ENCODE results near the gene SGIP1. TPM values are rescaled to one million over a fixed set of nuclear protein-coding genes. Genes with fewer than 3 reads are reported as not detected.

SGIP1 gene
- total RNA-seq, 2 experiments from 2014 or later = not detected

DNA sequence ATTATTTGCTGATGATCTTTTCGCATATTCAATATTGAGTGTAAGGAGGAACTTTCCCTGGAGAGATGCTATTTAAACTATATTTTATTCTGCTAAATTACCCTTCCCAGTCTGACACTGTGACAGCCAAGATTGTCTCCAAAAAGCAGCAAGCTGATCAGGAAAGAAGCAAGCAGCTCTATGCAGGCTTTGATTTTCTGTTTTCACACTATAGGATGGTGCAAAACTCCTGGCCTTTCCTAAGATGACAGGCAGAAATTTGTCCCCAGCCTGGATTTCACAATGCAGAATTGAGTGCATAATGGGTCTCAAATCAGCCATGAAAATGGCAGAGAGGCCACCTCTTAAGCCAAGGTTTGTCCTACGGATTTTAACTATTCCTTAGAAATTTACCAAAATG lies 1.1 kb downstream of the SGIP1 start:
- POLR2A ChIA-PET = no interaction called here
- H3K36me3 Mint-ChIP-seq (ENCODE audit: low read depth) = no peaks in the 10 kb centered on the region
- H3K27ac Mint-ChIP-seq = no peak overlapping the region
- H3K4me1 Mint-ChIP-seq (ENCODE audit: low read depth) = peaks cover 10% of the 10 kb centered on the region
- TF ChIP-seq, protein P1, sequence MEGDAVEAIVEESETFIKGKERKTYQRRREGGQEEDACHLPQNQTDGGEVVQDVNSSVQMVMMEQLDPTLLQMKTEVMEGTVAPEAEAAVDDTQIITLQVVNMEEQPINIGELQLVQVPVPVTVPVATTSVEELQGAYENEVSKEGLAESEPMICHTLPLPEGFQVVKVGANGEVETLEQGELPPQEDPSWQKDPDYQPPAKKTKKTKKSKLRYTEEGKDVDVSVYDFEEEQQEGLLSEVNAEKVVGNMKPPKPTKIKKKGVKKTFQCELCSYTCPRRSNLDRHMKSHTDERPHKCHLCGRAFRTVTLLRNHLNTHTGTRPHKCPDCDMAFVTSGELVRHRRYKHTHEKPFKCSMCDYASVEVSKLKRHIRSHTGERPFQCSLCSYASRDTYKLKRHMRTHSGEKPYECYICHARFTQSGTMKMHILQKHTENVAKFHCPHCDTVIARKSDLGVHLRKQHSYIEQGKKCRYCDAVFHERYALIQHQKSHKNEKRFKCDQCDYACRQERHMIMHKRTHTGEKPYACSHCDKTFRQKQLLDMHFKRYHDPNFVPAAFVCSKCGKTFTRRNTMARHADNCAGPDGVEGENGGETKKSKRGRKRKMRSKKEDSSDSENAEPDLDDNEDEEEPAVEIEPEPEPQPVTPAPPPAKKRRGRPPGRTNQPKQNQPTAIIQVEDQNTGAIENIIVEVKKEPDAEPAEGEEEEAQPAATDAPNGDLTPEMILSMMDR (IDR thresholded peaks at IDR 0.05) = no peak
- H3K9me3 Mint-ChIP-seq = no peaks in the 10 kb centered on the region
- H3K27me3 Mint-ChIP-seq = peaks cover 35% of the 10 kb centered on the region
- CTCF ChIA-PET = interaction anchor here (1.2 to 1.5 kb wide), 3 partner anchors 9 to 52 kb away, joined by 3 to 4 read pairs (median 3); no protein-coding TSS in a partner anchor
- no peak for ATAC-seq
- DNase-seq = no peak
- intact Hi-C loops (cut with micrococcal nuclease) = no loop called here
- H3K4me3 Mint-ChIP-seq = no peak overlapping the region

DNA sequence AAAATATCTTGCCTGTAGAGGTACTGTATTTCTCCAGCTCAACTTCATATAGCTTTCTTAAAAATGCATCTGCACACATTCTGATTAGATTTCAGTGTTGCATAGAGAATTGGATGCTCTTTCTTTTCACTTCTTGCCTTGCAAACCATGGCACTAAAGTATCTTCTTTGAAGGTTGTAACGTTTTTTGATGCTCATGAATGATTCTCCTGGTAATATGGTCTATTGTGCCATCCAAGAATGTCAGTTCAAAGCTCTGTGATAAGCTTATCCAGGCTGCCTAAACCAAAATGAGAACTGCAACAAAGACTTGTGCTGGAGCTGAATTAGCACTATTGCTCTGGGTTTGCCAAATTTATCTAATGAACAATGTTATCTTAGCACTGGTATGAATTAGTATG lies 1.9 kb downstream of the SGIP1 start:
- Mint-ChIP-seq H3K36me3 (ENCODE audit: low read depth) (no peaks in the 10 kb centered on the region), H3K27ac (no peak overlapping the region), H3K4me3 (no peak overlapping the region), H3K4me1 (ENCODE audit: low read depth) (peaks cover 10% of the 10 kb centered on the region), H3K9me3 (no peaks in the 10 kb centered on the region), H3K27me3 (peaks cover 33% of the 10 kb centered on the region)
- intact Hi-C loops (cut with micrococcal nuclease) = no loop called here
- TF ChIP-seq, protein P1 (IDR thresholded peaks at IDR 0.05) = no peak
- POLR2A ChIA-PET = no interaction called here
- CTCF ChIA-PET = interaction anchor here (0.8 to 1.5 kb wide), 4 partner anchors 9 to 293 kb away, joined by 3 to 5 read pairs (median 4); no protein-coding TSS in a partner anchor
- DNase-seq = no peak
- no peak for ATAC-seq

DNA sequence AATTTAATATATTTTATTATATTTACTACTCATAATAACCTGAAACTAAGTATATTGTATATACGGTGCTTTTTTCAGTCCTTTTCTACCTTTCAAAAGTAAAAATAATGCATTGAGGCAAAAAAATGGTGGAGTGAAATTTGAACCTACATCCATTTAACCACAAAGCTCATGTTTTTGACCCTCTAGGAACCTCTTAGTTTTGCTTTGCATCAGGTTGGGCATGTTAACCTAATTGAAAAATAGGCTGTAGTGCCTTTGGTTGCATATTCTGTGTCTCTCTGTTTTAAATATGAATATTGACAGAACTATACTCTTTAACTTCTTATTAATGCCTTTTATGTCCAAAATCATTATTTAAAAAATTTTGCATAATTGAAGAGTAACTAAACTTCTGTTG lies 3.8 kb downstream of the SGIP1 start:
- CTCF ChIA-PET = no interaction called here
- Mint-ChIP-seq H3K4me3 (no peak overlapping the region), H3K27me3 (peaks cover 23% of the 10 kb centered on the region), H3K27ac (no peak overlapping the region), H3K9me3 (no peaks in the 10 kb centered on the region), H3K4me1 (ENCODE audit: low read depth) (peaks cover 6% of the 10 kb centered on the region), H3K36me3 (ENCODE audit: low read depth) (no peaks in the 10 kb centered on the region)
- DNase-seq (no peak), ATAC-seq (no peak)
- TF ChIP-seq, protein P1 (IDR thresholded peaks at IDR 0.05) = no peak
- POLR2A ChIA-PET = no interaction called here
- intact Hi-C loops (cut with micrococcal nuclease) = no loop called here

DNA sequence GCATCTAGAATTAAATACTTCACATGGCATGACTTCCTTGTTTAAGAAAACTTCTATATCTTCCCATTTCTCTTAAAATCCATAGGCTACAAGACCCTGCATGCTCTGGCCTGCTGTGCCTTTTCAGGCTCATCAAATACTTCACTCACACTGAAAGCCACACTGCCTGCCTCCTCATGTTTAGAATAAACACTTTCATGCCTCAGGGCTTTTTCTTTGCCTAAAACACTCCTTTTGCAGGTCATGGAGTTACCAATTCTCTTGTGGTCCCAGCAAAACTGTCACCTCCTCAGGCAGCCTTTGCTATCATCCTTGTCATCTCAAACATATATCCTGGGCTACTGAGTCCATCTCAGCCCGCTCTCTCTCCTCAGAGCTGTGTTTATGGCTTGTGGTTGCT lies 5.5 kb downstream of the SGIP1 start:
- H3K36me3 Mint-ChIP-seq (ENCODE audit: low read depth) = no peaks in the 10 kb centered on the region
- no peak overlapping the region for H3K4me3 Mint-ChIP-seq
- H3K27ac Mint-ChIP-seq = no peak overlapping the region
- no peaks in the 10 kb centered on the region for H3K4me1 Mint-ChIP-seq (ENCODE audit: low read depth)
- DNase-seq = no peak
- CTCF ChIA-PET = interaction anchor here (1.0 kb wide), 1 partner anchor 187 kb away, joined by 4 read pairs; no protein-coding TSS in a partner anchor
- TF ChIP-seq, protein P1 (IDR thresholded peaks at IDR 0.05) = no peak
- POLR2A ChIA-PET = no interaction called here
- no peak for ATAC-seq
- no peaks in the 10 kb centered on the region for H3K9me3 Mint-ChIP-seq
- peaks cover 12% of the 10 kb centered on the region for H3K27me3 Mint-ChIP-seq
- intact Hi-C loops (cut with micrococcal nuclease) = no loop called here

DNA sequence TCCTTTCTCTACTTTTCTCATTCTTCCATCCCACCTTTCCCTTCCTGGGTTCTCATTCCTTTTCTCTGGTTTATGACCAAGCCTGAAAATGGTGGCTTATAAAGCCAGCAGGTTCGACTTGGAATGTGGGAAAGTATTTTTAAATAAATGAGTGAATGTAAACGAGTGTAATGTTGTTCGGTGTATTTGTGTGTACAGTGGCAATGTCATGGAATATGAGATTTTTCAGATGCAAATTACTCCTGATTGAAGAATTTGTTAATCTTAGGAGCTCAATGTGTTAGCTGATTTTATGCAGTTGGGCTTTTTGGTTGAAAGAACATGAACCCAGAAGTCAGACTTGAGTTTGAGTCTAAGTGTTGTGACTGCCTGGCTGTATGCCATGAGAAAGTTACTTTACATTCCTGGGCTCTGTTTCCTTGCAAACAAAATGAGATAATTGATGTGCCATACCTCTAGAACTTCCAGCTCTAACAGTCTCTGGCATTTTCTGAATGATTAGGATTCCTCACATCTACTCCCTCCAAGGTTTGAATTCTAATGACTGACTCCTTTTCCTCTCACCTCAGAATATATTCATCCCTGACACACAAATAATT lies 6.6 kb downstream of the SGIP1 start:
- Mint-ChIP-seq H3K9me3 (no peaks in the 10 kb centered on the region), H3K36me3 (ENCODE audit: low read depth) (no peaks in the 10 kb centered on the region), H3K27ac (no peak overlapping the region), H3K4me1 (ENCODE audit: low read depth) (no peaks in the 10 kb centered on the region), H3K4me3 (no peak overlapping the region), H3K27me3 (peaks cover 7% of the 10 kb centered on the region)
- ATAC-seq = no peak
- POLR2A ChIA-PET = interaction anchor here (0.5 kb wide), 1 partner anchor 85 kb away, joined by 3 read pairs; no protein-coding TSS in a partner anchor
- no peak for DNase-seq
- CTCF ChIA-PET = interaction anchor here (1.0 to 1.4 kb wide), 2 partner anchors 23 to 186 kb away, joined by 3 to 4 read pairs; no protein-coding TSS in a partner anchor
- TF ChIP-seq, protein P1 (IDR thresholded peaks at IDR 0.05) = no peak
- intact Hi-C loops (cut with micrococcal nuclease) = no loop called here
